Psoas muscle (tissue), 8 donors: ENCODE results near the gene ASMTL. TPM values are rescaled to one million over a fixed set of nuclear protein-coding genes. Genes with fewer than 3 reads are reported as not detected.

ENCODE experiments used
- ATAC-seq, 4 donors: fragments of 200-7000 bp; cut with Tn5 transposase; one replicate each; pipeline ENCODE4 v1.9.1; 2020; ENCODE audit warnings: moderate library complexity in 3 of 4, mild to moderate bottlenecking in 2 of 4
- DNase-seq, 2 donors: peaks; one replicate each; pipeline ENCODE4 v3.0.0-alpha.2; 2020
- H3K27ac ChIP-seq: fragments of 200-600 bp; one replicate; pipeline ENCODE4 v1.8.0; 2022
- H3K27me3 ChIP-seq, 3 donors: fragments of 200-600 bp in 1 of 3; one replicate each; pipeline versions ENCODE4 v1.6.1 to v1.8.0; 2013 to 2022; ENCODE audit warnings: low read length in 2 of 3, mild to moderate bottlenecking in 2 of 3, moderate library complexity in 1 of 3; ENCODE audit not compliant: insufficient read depth in 3 of 3
- H3K36me3 ChIP-seq, 2 donors: fragments of 200-600 bp in 1 of 2; one replicate each; pipeline versions ENCODE4 v1.6.1 to v1.8.0; 2013 to 2022; ENCODE audit warnings: low read depth in 1 of 2, mild to moderate bottlenecking in 1 of 2, moderate library complexity in 1 of 2; ENCODE audit not compliant: insufficient read depth in 1 of 2
- H3K4me1 ChIP-seq: fragments of 200-600 bp; one replicate; pipeline ENCODE4 v1.8.0; 2022
- H3K4me3 ChIP-seq: fragments of 200-600 bp; one replicate; pipeline ENCODE4 v1.8.0; 2022; ENCODE audit warnings: mild to moderate bottlenecking
- H3K9me3 ChIP-seq: fragments of 200-600 bp; one replicate; pipeline ENCODE4 v1.8.0; 2022
- WGBS, 3 donors: extraction: QIAGEN DNeasy Blood & Tissue Kit; methylation state at CpG; one replicate each; pipeline versions ENCODE4 v1.1.6 to v1.1.7; 2013; 5-methylcytosine and 5-hydroxymethylcytosine counted together
- intact Hi-C, 2 donors: fragments of 100-400 bp; cut with DNase I; formaldehyde crosslinking; loops; one replicate each; pipeline versions ENCODE4 v1.11.0 to v1.14.2; 2022
- polyA plus RNA-seq, 3 donors: library from polyadenylated mRNA; stranded (reverse); fragments of 200-250 nt; gene quantifications; one replicate each; pipeline ENCODE4 v1.2.3, GENCODE V29; 2013
- total RNA-seq, 4 donors: library from RNA; stranded (reverse); fragmentation: NEBNext Ultra II Directional in 2 of 4; extraction: Animal tissue kit (Norgen Biotek cat#: 25700) in 2 of 4; gene quantifications; one replicate each; pipeline versions ENCODE4 v1.2.1 to v1.2.4, GENCODE V29; 2021 to 2023
- TF ChIP-seq, protein P1 (sequence below): fragments of 200-600 bp; IDR thresholded peaks from one replicate; pipeline ENCODE4 v1.8.0; 2022; ENCODE audit warnings: antibody characterized with exemption
- donor health status: healthy with polysubstance abuse.
- donor health status: DM: no; HTN: no; CAD: no; lungs with moderate emphysema.
- donor health status: Bipolar disorder and iron deficiency.
- donor health status: healthy.
- donor health status: DM: yes; HTN: yes; CAD: no.
- donor health status: DM: no; HTN: no; CAD: no.
- donor health status: DM: no; HTN: no; CAD: no.
- donor health status: DM: yes; HTN: yes; CAD: no.

Gene ASMTL
- total and polyA plus RNA-seq, 7 donors: 6.6 to 18.2 (median 9.8) TPM

DNA sequence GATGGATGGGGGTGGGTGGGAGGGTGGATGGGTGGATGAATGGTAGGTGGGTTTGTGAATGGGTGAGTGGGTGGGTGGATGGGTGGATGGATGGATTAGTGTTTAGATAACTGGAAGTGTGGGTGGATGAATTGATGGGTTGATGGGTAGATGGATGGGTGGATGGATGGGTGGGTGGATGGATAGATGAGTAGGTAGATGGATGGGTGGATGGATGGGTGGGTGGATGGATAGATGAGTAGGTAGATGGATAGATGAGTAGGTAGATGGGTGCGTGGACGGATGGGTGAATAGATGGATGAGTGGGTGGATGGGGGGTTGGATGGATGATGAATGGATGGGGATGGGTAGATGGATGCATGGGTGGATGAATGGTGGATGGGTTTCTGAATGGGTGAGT, 20.3 kb upstream of the ASMTL start:
- 84 to 92% (median 88%) methylated on average over 2 of the region's 2 CpGs for WGBS, 3 donors
- Histone ChIP-seq H3K27ac (no peak overlapping the region), H3K4me1 (no peaks in the 10 kb centered on the region), H3K36me3 (no peaks in the 10 kb centered on the region), H3K9me3 (no peaks in the 10 kb centered on the region), H3K27me3 (peaks cover 0 to 16% (median 2%) of the 10 kb centered on the region in 3 donors), H3K4me3 (no peak overlapping the region)
- DNase-seq: no peak
- ATAC-seq: no peak
- TF ChIP-seq, protein P1, sequence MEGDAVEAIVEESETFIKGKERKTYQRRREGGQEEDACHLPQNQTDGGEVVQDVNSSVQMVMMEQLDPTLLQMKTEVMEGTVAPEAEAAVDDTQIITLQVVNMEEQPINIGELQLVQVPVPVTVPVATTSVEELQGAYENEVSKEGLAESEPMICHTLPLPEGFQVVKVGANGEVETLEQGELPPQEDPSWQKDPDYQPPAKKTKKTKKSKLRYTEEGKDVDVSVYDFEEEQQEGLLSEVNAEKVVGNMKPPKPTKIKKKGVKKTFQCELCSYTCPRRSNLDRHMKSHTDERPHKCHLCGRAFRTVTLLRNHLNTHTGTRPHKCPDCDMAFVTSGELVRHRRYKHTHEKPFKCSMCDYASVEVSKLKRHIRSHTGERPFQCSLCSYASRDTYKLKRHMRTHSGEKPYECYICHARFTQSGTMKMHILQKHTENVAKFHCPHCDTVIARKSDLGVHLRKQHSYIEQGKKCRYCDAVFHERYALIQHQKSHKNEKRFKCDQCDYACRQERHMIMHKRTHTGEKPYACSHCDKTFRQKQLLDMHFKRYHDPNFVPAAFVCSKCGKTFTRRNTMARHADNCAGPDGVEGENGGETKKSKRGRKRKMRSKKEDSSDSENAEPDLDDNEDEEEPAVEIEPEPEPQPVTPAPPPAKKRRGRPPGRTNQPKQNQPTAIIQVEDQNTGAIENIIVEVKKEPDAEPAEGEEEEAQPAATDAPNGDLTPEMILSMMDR: no peak
- intact Hi-C loops: no loop called here

DNA sequence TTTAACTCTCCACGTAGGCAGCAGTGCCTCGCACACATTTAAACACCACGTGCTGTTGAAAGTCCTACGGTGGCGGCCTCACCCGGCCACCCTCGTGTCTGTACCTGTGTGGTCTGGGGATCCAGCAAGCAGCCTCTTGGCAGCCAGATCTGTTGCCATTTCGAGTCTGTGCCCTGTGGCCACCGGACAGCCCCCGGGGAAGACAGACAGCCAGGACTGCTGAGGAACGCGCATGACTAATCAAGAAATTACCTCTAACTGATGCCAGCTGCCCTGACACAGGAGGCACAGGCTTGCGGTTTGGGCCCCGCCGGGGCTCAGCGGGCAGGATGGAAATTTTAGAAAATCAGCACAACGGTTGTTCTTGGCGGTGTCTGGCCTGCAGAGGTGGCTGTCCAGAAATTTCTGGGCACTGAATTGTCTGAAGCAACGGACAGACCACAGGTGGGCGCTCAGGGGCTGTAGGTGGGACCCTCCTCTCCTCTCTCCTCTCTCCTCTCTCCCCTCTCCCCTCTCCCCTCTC, 15.6 kb upstream of the ASMTL start:
- Histone ChIP-seq H3K4me1 (no peaks in the 10 kb centered on the region), H3K27me3 (peaks cover 0 to 42% (median 4%) of the 10 kb centered on the region in 3 donors), H3K4me3 (no peak overlapping the region), H3K36me3 (no peaks in the 10 kb centered on the region), H3K9me3 (no peaks in the 10 kb centered on the region), H3K27ac (no peak overlapping the region)
- WGBS, 3 donors: 30 to 36% (median 34%) methylated on average over 20 of the region's 20 CpGs
- ATAC-seq: no peak
- peak in 1 of 2 donors; percentile 54 for DNase-seq
- TF ChIP-seq, protein P1: no peak
- intact Hi-C loops: loop anchor here in 1 of 2 donors (10.0 kb wide), 1 partner anchor 106 kb away; no protein-coding TSS in a partner anchor

DNA sequence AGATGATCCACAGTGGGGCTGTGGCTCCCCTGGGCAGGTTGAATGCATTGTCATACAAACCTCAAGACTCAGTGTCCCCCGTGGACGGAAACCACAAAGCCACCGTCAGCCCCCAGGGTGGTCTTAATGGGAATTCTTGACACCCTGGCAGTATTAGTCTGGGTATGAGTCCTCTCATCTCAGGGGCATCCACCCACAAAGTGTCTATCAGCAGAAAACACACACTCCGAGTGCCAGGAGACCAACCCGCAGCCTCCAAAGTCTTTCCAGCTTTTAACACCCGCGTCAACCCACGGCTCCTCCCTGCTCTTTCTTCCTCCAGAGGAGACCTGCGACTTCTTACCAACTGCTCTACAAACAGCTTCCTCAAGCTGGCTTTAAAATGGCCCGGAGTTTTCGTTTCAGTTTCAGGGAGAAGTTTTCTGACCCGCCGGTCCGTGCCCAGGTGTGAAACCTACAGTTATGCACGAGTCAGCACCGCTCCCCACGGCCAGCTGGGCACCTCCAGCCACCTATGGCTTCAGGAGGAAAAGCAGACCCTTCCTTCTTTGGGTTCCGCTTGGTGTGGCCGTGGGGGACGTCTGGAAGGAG, 14.4 kb upstream of the ASMTL start:
- H3K4me3 ChIP-seq: no peak overlapping the region
- no peaks in the 10 kb centered on the region for H3K4me1 ChIP-seq
- TF ChIP-seq, protein P1: no peak
- WGBS, 3 donors: 33 to 47% (median 41%) methylated on average over 20 of the region's 20 CpGs
- H3K27ac ChIP-seq: no peak overlapping the region
- H3K36me3 ChIP-seq: no peaks in the 10 kb centered on the region
- intact Hi-C loops: loop anchor here in 1 of 2 donors (10.0 kb wide), 1 partner anchor 108 kb away; no protein-coding TSS in a partner anchor
- peaks cover 0 to 42% (median 4%) of the 10 kb centered on the region in 3 donors for H3K27me3 ChIP-seq
- ATAC-seq: no peak
- no peak for DNase-seq
- H3K9me3 ChIP-seq: no peaks in the 10 kb centered on the region

DNA sequence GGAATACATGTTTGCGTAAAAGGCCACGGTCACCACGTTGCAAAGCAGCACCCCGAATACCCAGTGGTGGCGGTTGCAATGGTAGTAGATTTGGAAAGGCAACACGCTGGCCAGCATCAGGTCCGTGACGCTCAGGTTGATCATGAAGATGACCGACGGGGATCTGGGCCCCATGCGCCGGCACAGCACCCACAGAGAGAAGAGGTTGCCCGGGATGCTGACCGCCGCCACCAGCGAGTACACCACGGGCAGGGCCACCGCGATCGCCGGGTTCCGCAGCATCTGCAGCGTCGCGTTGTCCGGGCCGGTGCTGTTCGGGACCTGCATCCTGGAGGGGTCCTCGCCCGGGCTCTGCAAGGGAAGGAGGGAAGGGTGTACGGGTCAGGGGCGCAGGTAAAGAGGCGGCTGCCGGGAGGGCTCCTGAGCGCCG, 13.5 kb upstream of the ASMTL start:
- H3K27ac ChIP-seq: no peak overlapping the region
- DNase-seq: no peak
- TF ChIP-seq, protein P1: no peak
- H3K36me3 ChIP-seq: no peaks in the 10 kb centered on the region
- WGBS, 3 donors: 39 to 67% (median 42%) methylated on average over 32 to 36 of the region's 36 CpGs
- H3K4me3 ChIP-seq: no peak overlapping the region
- no peaks in the 10 kb centered on the region for H3K9me3 ChIP-seq
- intact Hi-C loops: loop anchor here in 1 of 2 donors (10.0 kb wide), 1 partner anchor 109 kb away; no protein-coding TSS in a partner anchor
- no peaks in the 10 kb centered on the region for H3K4me1 ChIP-seq
- peaks cover 0 to 42% (median 4%) of the 10 kb centered on the region in 3 donors for H3K27me3 ChIP-seq
- no peak for ATAC-seq
